Right atrium auricular region (tissue), 2 donors: Measurements from ENCODE around the gene POLE. TPM values are rescaled to one million over a fixed set of nuclear protein-coding genes. Genes with fewer than 3 reads are reported as not detected.

Experiments used
- DNase-seq: peaks from one replicate; pipeline ENCODE4 v3.0.0-alpha.2; 2019; ENCODE audit warnings: low spot score
- H3K27ac ChIP-seq, 2 donors: fragments of 200-600 bp; sonication (generic); 1 replicate in 1 of 2; 2 replicates in 1 of 2; pipeline ENCODE4 v1.5.1; 2016 to 2019
- H3K27me3 ChIP-seq, 2 donors: fragments of 200-600 bp; sonication (generic); one replicate each; pipeline versions ENCODE4 v1.5.1 to v1.6.0; 2017 to 2019
- H3K36me3 ChIP-seq: fragments of 200-600 bp; sonication (generic); one replicate; pipeline ENCODE4 v1.5.1; 2016
- H3K4me1 ChIP-seq, 2 donors: fragments of 200-600 bp; sonication (generic); one replicate each; pipeline versions ENCODE4 v1.5.1 to v1.6.0; 2017 to 2019
- H3K4me3 ChIP-seq, 2 donors: fragments of 200-600 bp; sonication (generic); 1 replicate in 1 of 2; 2 replicates in 1 of 2; pipeline ENCODE4 v1.5.1; 2017 to 2019; ENCODE audit warnings: mild to moderate bottlenecking in 1 of 2, moderate library complexity in 1 of 2
- H3K9me3 ChIP-seq, 2 donors: fragments of 200-600 bp; sonication (generic); one replicate each; pipeline ENCODE4 v1.5.1; 2019
- CTCF ChIP-seq, 2 donors: fragments of 200-600 bp; sonication (generic); IDR thresholded peaks; one replicate each; pipeline ENCODE4 v1.5.1; 2019; ENCODE audit warnings: antibody characterized with exemption in 2 of 2
- total RNA-seq, 2 donors: library from RNA; depleted of rRNA; stranded (reverse); fragments of >200 nt; gene quantifications; one replicate each; pipeline ENCODE4 v1.1.0, GENCODE V29; 2016

POLE gene
- total RNA-seq, 2 donors from 2014 or later: 10.2 to 13.9 TPM

DNA sequence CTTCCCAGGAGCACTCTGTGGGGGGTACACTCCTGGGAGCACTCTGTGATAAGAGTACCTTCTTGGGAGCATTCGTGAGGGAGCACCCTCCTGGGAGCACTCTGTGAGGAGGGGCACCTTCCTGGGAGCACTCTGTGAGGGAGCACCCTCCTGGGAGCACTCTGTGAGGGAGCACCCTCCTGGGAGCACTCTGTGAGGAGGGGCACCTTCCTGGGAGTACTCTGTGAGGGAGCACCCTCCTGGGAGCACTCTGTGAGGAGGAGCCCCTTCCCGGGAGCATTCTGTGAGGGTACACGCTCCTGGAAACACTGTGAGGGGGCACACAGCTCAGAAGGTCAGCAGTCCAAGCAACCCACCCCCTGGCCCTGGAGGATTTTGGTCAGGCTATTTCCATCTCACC is 99.4 kb downstream of the POLE start:
- no peak for DNase-seq
- TF ChIP-seq CTCF (IDR thresholded peaks at IDR 0.05): no peak
- Histone ChIP-seq H3K4me3 (no peak overlapping the region), H3K27ac (no peak overlapping the region), H3K9me3 (peaks cover 0 to 8% of the 10 kb centered on the region in 2 donors), H3K36me3 (no peaks in the 10 kb centered on the region), H3K27me3 (no peaks in the 10 kb centered on the region), H3K4me1 (no peaks in the 10 kb centered on the region)

DNA sequence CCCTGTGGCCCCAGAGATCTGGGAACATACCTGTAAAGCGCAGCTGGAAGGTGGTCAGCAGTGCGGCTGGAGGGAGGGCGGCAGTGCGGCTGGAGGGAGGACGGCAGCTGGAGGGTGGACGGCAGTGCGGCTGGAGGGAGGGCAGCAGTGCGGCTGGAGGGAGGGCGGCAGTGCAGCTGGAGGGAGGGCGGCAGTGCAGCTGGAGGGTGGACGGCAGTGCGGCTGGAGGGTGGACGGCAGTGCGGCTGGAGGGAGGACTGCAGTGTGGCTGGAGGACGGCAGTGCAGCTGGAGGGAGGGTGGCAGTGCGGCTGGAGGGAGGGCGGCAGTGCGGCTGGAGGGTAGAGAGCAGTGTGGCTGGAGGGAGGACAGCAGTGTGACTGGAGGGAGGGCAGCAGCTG is 100.2 kb downstream of the POLE start:
- no peaks in the 10 kb centered on the region for H3K27me3 ChIP-seq
- H3K4me1 ChIP-seq: no peaks in the 10 kb centered on the region
- no peak overlapping the region for H3K4me3 ChIP-seq
- peaks cover 0 to 8% of the 10 kb centered on the region in 2 donors for H3K9me3 ChIP-seq
- H3K27ac ChIP-seq: no peak overlapping the region
- no peak for TF ChIP-seq CTCF (IDR thresholded peaks at IDR 0.05)
- DNase-seq: no peak
- H3K36me3 ChIP-seq: peaks cover 4% of the 10 kb centered on the region

DNA sequence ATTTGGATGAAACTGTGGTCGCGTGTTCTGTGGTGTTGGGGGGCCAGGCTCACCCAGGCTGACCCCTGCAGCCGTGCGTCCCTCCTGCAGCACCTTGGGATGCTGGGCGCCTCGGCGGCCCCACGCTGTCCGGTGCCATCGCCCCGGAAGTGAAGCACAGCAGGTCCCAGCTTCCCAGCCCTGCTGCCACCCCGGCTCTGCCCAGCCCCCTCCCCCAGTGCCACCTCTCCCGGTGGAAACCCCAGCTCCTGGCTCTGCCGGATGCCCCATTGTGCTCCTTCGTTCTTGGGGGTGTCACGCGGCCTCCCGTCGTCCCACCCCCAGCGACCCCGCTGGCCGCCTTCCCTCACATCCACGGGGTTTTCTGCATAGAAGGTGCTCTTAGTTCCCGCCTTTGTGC is 102.0 kb downstream of the POLE start:
- H3K27ac ChIP-seq: no peak overlapping the region
- DNase-seq: no peak

GRCh38 chr12:132584429-132584828 is 102.7 kb downstream of the POLE start:
- H3K27me3 ChIP-seq: no peaks in the 10 kb centered on the region
- no peak overlapping the region for H3K27ac ChIP-seq
- no peak for DNase-seq
- H3K4me3 ChIP-seq: no peak overlapping the region
- no peak for TF ChIP-seq CTCF (IDR thresholded peaks at IDR 0.05)
- peaks cover 5% of the 10 kb centered on the region for H3K36me3 ChIP-seq
- peaks cover 0 to 8% of the 10 kb centered on the region in 2 donors for H3K9me3 ChIP-seq
- no peaks in the 10 kb centered on the region for H3K4me1 ChIP-seq

More for the DNA sequence above, 102.0 kb downstream of the POLE start:
- Histone ChIP-seq H3K4me1 (no peaks in the 10 kb centered on the region), H3K36me3 (peaks cover 5% of the 10 kb centered on the region), H3K9me3 (peaks cover 0 to 8% of the 10 kb centered on the region in 2 donors), H3K4me3 (no peak overlapping the region), H3K27me3 (no peaks in the 10 kb centered on the region)
- TF ChIP-seq CTCF (IDR thresholded peaks at IDR 0.05): no peak

DNA sequence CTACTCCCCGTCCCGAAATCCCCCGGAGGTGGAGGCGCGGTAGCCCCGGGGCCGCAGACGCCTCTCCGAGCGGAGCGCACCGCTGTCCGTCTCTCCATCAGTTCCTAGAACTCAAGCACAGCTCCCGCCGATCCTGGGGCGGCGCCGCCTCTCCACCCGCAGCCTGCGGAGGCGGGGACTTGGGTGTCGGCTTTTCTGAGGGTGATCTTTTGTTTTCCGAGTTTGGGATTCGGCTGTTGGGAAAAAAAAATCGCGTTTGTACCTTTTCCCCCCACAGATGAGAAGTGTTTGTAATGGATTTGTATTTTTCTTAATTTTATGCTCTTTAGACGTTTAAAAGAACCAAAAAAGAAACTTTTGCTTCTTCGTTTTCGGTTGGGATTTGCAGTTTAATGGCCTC is 103.4 kb downstream of the POLE start:
- no peak for DNase-seq
- peaks cover 0 to 4% of the 10 kb centered on the region in 2 donors for H3K9me3 ChIP-seq
- H3K4me3 ChIP-seq: no peak overlapping the region
- TF ChIP-seq CTCF (IDR thresholded peaks at IDR 0.05): no peak
- H3K4me1 ChIP-seq: no peaks in the 10 kb centered on the region
- H3K27me3 ChIP-seq: no peaks in the 10 kb centered on the region
- H3K27ac ChIP-seq: no peak overlapping the region
- H3K36me3 ChIP-seq: peaks cover 5% of the 10 kb centered on the region

DNA sequence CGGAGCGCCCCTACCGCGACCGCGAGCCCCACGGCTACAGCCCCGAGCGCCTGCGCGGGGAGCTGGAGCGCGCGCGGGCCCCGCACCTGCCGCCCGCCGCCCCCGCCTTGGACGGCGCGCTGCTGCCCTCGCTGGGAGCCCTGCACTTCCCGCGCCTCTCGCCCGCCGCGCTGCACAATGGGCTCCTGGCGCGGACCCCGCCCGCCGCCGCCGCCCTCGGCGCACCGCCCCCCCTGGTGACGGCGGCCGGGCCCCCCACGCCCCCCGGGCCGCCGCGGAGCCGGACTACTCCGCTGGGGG is 103.8 kb downstream of the POLE start:
- Histone ChIP-seq H3K27ac (no peak overlapping the region), H3K36me3 (peaks cover 6% of the 10 kb centered on the region), H3K4me1 (no peaks in the 10 kb centered on the region), H3K9me3 (peaks cover 0 to under 1% of the 10 kb centered on the region in 2 donors), H3K4me3 (peak overlapping the region in 1 of 2 donors; percentile 44), H3K27me3 (no peaks in the 10 kb centered on the region)
- no peak for TF ChIP-seq CTCF (IDR thresholded peaks at IDR 0.05)
- DNase-seq: no peak
